Bone marrow (tissue), 2 donors: ENCODE results near the gene IGF1.
"Not testable (repeated sequence)": the region's sequence is repeated elsewhere in the genome, so short reads cannot be mapped to it uniquely, and the experiment has no call there.

Experiments
- DNase-seq, 2 donors: peaks; one replicate each; lab custom pipeline; 2025; lab: John Stamatoyannopoulos, UW

Gene IGF1

DNA sequence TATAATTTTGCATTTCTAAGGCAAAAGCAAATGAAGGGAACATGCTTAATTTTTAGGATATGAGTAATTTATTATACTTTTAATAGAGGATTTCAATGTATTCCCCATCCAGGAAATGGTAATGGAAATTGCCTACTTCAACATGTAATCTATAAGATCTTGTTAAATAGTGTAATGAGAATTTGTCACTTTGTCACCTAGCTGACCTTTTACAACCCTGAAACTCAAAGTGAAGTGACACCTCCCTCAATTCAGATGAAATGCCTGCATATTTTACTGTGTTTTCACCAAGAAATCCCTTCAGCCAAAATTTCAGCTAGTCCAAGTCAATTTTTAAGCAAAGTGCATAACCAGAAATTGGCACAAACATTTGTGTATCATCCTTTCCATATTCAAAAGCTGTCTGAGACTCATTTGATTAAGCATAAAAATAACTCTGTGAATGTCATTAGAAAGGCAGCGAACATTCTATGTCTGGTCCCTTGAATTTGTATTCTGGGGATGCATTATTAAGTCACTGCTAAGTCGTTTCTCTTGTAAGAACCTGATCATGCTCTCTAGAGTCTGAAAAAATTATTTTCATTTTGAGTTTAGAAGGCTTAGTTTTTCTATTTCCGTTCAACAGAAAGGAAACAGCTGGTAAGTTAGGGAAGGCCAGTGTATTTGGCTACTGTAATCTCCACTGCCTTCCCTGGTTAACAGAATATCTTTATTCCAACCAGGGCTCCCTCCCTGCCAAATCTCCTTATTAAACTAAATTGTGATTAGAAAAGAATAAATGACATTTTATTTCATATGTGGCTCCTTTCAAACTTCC, 100.8 kb downstream of the IGF1 start:
- DNase-seq = no peak

- no peak for DNase-seq
Measured at GRCh38 chr12:102376781-102377180, 103.6 kb downstream of the IGF1 start.

DNA sequence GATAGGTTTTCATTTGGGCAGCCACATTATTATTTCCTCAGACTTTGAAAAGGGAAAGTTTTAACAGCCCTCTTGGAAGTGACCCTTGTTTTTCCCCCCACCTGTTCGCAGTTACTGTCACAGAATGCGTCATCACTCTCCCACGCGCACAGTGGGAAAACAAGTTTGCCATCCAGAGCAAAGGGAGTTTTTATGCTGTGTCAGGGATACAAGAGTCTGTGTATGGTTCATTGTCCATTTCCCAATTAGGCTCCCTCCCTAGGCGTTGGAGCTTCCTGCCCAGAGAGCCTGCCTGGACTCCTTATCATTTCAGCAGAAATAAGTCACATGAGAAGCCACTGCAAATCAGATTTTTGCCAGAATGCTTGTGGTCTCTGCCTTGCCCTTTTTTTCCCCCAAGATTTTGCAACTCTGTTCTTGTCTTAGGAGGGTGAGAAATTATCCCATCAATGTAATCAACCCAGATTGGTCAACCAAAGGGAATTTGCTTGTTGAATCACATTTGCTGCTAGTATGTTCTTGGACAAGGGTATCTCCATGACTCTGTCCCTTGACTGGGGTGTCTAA, 104.1 kb downstream of the IGF1 start:
- no peak for DNase-seq

DNA sequence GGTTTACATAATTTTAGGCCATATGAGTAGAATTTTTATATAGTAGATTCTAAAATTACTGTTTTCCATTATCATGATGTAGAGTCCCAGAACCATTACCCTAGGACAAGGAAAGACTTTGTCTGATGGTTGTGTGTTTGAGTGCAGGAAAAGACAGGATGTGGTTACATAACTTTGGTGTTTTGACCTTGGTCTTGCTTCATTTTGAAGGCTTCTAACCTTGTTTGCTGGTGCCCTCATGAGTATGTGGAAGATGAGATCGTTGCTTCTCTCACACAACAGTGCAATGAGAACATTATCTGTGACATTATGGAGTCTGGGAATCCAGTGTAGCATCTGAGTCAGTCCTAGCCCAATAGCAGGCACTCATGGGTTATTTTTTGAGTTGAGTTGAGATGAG, 106.2 kb downstream of the IGF1 start:
- no peak for DNase-seq

DNA sequence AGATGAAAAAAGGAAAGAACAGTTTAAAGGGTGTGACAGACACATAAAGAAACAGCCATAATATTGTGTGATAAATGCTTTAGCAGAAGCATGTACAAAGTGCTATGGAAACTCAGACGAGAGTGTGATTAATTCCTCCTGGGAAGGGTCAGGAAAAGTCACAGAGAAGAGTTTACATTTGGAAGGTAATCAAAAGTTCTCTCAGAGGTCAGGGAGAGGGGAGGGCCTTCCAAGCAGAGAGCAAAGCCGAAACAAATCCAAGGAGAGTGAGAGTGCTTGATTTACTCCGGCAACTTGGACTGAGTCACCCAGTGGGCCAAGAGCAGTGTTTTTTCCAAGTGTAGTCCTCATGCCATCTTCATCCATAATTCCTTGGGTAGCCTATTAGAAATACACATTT, 108.3 kb downstream of the IGF1 start:
- DNase-seq = no peak

GRCh38 chr12:102371165-102371564, 109.2 kb downstream of the IGF1 start:
- DNase-seq = no peak

DNA sequence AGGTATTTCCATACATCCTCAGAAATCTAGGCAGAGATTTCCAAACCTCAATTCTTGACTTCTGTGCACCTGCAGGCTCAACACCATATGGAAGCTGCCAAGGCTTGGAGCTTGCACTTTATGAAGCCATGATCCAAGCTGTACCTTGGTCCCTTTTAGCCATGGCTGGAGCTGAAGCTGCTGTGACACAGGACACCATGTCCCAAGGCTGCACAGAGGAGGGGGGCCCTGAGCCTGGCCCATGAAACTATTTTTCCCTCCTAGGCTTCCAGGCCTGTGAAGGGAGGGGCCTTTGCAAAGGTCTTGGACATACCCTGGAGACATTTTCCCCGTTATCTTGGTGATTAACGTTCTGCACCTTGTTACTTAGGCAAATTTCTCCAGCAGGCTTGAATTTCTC, 110.5 kb downstream of the IGF1 start:
- DNase-seq = no peak

DNA sequence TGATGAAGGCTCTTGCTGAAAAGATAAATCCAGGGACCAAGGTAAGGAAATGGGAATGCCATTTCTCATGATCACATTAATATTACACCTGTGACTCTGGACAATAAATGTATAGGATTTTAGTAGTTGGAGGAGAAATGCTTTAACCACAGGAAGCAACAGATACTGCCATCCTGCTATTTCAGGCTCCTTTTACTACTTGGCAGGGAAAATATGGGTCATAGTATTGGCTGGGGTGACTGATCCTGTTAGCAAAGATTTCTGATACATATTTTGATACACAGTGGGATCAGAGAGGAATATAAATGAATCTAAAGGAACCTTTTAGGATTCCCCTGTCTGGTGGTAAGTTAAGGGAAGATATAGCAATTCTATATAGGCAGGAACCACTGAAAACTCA, 115.0 kb downstream of the IGF1 start:
- no peak for DNase-seq

- DNase-seq = no peak
Measured at GRCh38 chr12:102364709-102365108, 115.7 kb downstream of the IGF1 start.

DNA sequence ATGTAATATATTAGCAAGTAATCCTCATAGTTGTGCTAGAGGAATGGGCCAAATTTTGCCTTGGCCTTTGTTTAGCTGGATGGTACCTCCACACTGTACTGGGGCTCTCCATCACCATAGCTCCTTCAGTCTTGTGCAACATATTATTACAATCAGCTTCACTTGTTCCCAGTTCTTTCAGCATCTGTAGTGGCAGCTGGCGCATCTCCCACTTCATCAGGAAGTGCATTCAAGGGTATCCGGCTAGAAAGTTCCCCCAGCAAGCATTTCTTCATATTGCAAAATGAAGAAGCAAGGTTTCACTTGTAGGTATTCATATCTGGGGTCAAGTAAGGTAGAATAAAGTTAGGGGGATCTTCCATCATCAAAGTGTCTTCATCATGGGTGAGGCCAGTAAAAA, 123.7 kb downstream of the IGF1 start:
- no peak for DNase-seq

- not testable (repeated sequence) for DNase-seq
Measured at GRCh38 chr12:102354281-102354680, 126.1 kb downstream of the IGF1 start.

- no peak for DNase-seq
Measured at GRCh38 chr12:102351322-102351721, 129.0 kb downstream of the IGF1 start.

DNA sequence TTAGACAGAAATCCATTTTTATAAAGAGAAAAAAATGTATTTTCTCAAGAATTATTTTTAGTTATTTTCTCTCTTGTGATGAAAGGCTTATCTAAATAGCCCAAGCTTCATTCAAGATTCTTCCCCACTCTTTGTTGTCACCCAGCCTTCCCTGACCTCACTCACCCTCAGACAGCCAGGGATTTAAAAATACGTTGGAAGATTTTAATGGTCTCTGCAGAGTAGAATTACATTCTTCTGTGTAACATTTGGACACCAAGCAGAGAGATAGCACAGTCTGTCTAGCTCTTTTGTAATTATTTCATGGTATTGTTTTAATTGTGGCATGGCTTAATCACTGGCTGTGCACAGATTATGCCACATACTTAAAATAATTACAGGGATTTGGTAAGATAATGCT, 130.3 kb downstream of the IGF1 start:
- DNase-seq = no peak

- DNase-seq = no peak
Measured at GRCh38 chr12:102349079-102349478, 131.3 kb downstream of the IGF1 start.

DNA sequence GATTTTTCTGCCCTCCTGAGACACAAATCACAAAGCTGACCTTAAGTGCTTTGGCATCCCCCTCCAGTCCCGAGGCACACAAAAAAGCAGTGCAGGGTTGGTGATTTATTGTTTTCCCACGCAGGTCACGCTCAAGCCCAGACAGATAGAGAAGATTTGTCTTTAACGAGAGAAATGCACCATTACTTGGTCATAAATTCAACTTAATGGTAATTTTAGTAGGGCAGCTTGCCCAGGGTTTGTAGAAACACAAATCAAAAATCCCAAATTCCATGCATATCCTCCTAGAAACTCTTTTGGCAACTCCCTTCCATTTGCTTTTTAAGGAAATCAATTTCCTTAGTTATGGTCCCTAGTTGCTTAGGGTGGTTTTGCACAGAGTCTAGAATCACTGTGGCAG, 132.6 kb downstream of the IGF1 start:
- DNase-seq = no peak
